ENCODE results near the gene CNTN5.
"Not testable (repeated sequence)": the region's sequence is repeated elsewhere in the genome, so short reads cannot be mapped to it uniquely, and the experiment has no call there.

CNTN5 gene

DNA sequence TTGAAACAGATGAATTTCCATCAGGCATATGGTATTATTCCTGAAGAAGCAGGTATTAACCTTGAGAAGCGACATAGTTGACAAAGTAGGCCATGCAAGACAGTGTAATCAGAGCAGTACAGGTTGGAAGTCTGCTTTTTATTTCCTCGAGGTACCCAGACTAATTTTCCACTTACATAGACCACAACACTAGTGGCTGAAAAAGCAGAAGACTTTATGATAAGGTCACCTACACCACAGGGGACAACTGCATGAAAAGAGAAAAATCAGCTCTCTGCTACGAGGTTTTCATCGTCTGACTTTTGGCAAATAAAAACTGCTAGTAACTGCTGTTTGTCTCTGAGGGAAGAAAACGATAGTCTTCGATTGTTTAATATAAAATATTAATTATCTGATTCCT lies 77.5 kb downstream of the CNTN5 start:
- Histone ChIP-seq H3K4me2 (ENCODE audit: low read length) (no peak overlapping the region), H3K79me2 (ENCODE audit: control insufficient read depth, insufficient read depth, low read length, poor library complexity) (no peaks in the 10 kb centered on the region), H3K27ac (ENCODE audit: low read depth, low read length) (no peak overlapping the region), H2AFZ (ENCODE audit: insufficient read depth, low read length, poor library complexity) (no peak overlapping the region), H3K9ac (ENCODE audit: low read length) (no peak overlapping the region), H3K4me3 (ENCODE audit: low read depth, low read length) (no peak overlapping the region), H3K14ac (ENCODE audit: low read length) (no peak overlapping the region), H2AK5ac (ENCODE audit: low read length) (no peak overlapping the region), H3K79me1 (ENCODE audit: low read length) (no peaks in the 10 kb centered on the region), H3K23ac (ENCODE audit: low read length) (no peak overlapping the region), H3K4me1 (ENCODE audit: control insufficient read depth in 1 of 2, insufficient read depth in 2 of 2, low read length in 2 of 2) (no peaks in the 10 kb centered on the region), H3K9me3 (ENCODE audit: insufficient read depth, low read depth, low read length) (peaks cover 2% of the 10 kb centered on the region), H2BK120ac (ENCODE audit: insufficient read depth, low read length, poor library complexity) (no peak overlapping the region), H2BK12ac (ENCODE audit: low read length) (no peak overlapping the region), H4K8ac (ENCODE audit: low read depth, low read length) (no peak overlapping the region), H3K36me3 (ENCODE audit: control insufficient read depth in 1 of 2, insufficient read depth in 2 of 2, low read length in 2 of 2) (no peaks in the 10 kb centered on the region), H2BK5ac (ENCODE audit: low read depth, low read length, poor library complexity) (no peak overlapping the region), H3K4ac (ENCODE audit: low read depth, low read length) (no peak overlapping the region), H3K18ac (ENCODE audit: low read length) (no peak overlapping the region), H3K27me3 (ENCODE audit: insufficient read depth, low read length) (no peaks in the 10 kb centered on the region), H4K12ac (ENCODE audit: low read depth, low read length) (no peak overlapping the region), H4K91ac (ENCODE audit: low read depth, low read length) (no peak overlapping the region)
- no CpG with 5 or more reads among the region's 6 CpGs for WGBS (ENCODE audit: extremely low coverage, insufficient coverage, insufficient read length)
- DNase-seq = no peak

GRCh38 chr11:99098751-99099150 lies 78.0 kb downstream of the CNTN5 start:
- Histone ChIP-seq H4K8ac (ENCODE audit: low read depth, low read length) (no peak overlapping the region), H3K23ac (ENCODE audit: low read length) (no peak overlapping the region), H3K18ac (ENCODE audit: low read length) (no peak overlapping the region), H3K9me3 (ENCODE audit: insufficient read depth, low read depth, low read length) (peaks cover 2% of the 10 kb centered on the region), H3K79me1 (ENCODE audit: low read length) (no peaks in the 10 kb centered on the region), H2BK12ac (ENCODE audit: low read length) (no peak overlapping the region), H2AK5ac (ENCODE audit: low read length) (no peak overlapping the region), H2AFZ (ENCODE audit: insufficient read depth, low read length, poor library complexity) (no peak overlapping the region), H4K91ac (ENCODE audit: low read depth, low read length) (no peak overlapping the region), H3K4me3 (ENCODE audit: low read depth, low read length) (no peak overlapping the region), H2BK120ac (ENCODE audit: insufficient read depth, low read length, poor library complexity) (no peak overlapping the region), H2BK5ac (ENCODE audit: low read depth, low read length, poor library complexity) (no peak overlapping the region), H3K79me2 (ENCODE audit: control insufficient read depth, insufficient read depth, low read length, poor library complexity) (no peaks in the 10 kb centered on the region), H4K12ac (ENCODE audit: low read depth, low read length) (no peak overlapping the region), H3K4ac (ENCODE audit: low read depth, low read length) (no peak overlapping the region), H3K14ac (ENCODE audit: low read length) (no peak overlapping the region), H3K27ac (ENCODE audit: low read depth, low read length) (no peak overlapping the region), H3K36me3 (ENCODE audit: control insufficient read depth in 1 of 2, insufficient read depth in 2 of 2, low read length in 2 of 2) (no peaks in the 10 kb centered on the region), H3K27me3 (ENCODE audit: insufficient read depth, low read length) (no peaks in the 10 kb centered on the region), H3K9ac (ENCODE audit: low read length) (no peak overlapping the region), H3K4me2 (ENCODE audit: low read length) (no peak overlapping the region), H3K4me1 (ENCODE audit: control insufficient read depth in 1 of 2, insufficient read depth in 2 of 2, low read length in 2 of 2) (no peaks in the 10 kb centered on the region)
- WGBS (ENCODE audit: extremely low coverage, insufficient coverage, insufficient read length) = no CpG with 5 or more reads among the region's 1 CpG
- no peak for DNase-seq

DNA sequence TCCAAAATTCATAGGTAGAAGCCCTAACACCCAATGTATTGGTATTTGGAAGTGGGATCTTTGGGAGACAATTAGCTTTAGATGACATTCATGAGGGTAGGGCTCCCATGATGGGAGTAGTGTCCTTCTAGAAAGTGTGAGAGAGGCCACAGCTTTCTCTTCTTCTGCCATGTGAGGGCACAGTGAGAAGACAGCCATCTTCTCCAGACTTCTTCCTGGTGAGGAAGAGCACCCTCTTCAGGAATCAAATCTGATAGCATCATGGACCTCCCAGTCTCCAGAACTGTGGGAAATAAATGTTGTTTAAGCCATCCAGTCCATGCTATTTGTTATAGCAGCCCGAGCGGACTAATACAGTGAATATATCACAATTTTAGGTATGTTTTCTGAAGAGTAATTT lies 96.9 kb downstream of the CNTN5 start:
- H3K79me2 ChIP-seq (ENCODE audit: control insufficient read depth, insufficient read depth, low read length, poor library complexity) = no peaks in the 10 kb centered on the region
- DNase-seq = no peak
- no peak overlapping the region for H3K4me2 ChIP-seq (ENCODE audit: low read length)
- H3K9ac ChIP-seq (ENCODE audit: low read length) = no peak overlapping the region
- no peak overlapping the region for H3K18ac ChIP-seq (ENCODE audit: low read length)
- no peaks in the 10 kb centered on the region for H3K27me3 ChIP-seq (ENCODE audit: insufficient read depth, low read length)
- H3K36me3 ChIP-seq (ENCODE audit: control insufficient read depth in 1 of 2, insufficient read depth in 2 of 2, low read length in 2 of 2) = no peaks in the 10 kb centered on the region
- H3K79me1 ChIP-seq (ENCODE audit: low read length) = no peaks in the 10 kb centered on the region
- no peak overlapping the region for H2AK5ac ChIP-seq (ENCODE audit: low read length)
- no CpG with 5 or more reads among the region's 2 CpGs for WGBS (ENCODE audit: extremely low coverage, insufficient coverage, insufficient read length)
- no peak overlapping the region for H4K91ac ChIP-seq (ENCODE audit: low read depth, low read length)
- no peak overlapping the region for H3K27ac ChIP-seq (ENCODE audit: low read depth, low read length)
- H2BK12ac ChIP-seq (ENCODE audit: low read length) = no peak overlapping the region
- H3K4ac ChIP-seq (ENCODE audit: low read depth, low read length) = no peak overlapping the region
- no peaks in the 10 kb centered on the region for H3K9me3 ChIP-seq (ENCODE audit: insufficient read depth, low read depth, low read length)
- no peaks in the 10 kb centered on the region for H3K4me1 ChIP-seq (ENCODE audit: control insufficient read depth in 1 of 2, insufficient read depth in 2 of 2, low read length in 2 of 2)
- H4K8ac ChIP-seq (ENCODE audit: low read depth, low read length) = no peak overlapping the region
- no peak overlapping the region for H3K4me3 ChIP-seq (ENCODE audit: low read depth, low read length)
- no peak overlapping the region for H4K12ac ChIP-seq (ENCODE audit: low read depth, low read length)
- no peak overlapping the region for H2BK5ac ChIP-seq (ENCODE audit: low read depth, low read length, poor library complexity)
- no peak overlapping the region for H3K14ac ChIP-seq (ENCODE audit: low read length)
- H2AFZ ChIP-seq (ENCODE audit: insufficient read depth, low read length, poor library complexity) = no peak overlapping the region
- H2BK120ac ChIP-seq (ENCODE audit: insufficient read depth, low read length, poor library complexity) = no peak overlapping the region
- H3K23ac ChIP-seq (ENCODE audit: low read length) = no peak overlapping the region

DNA sequence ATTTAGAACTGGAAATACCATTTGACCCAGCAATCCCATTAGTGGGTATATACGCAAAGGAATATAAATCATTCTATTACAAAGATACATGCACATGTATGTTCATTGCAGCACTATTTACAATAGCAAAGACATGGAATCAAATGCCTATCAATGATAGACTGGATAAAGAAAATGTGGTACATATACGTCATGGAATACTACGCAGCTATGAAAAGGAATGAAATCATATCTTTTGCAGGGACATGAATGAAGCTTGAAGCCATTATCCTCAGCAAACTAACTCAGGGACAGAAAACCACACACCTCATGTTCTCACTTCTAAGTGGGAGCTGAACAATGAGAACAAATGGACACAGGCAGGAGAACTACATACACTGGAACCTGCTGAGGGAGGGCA lies 113.1 kb downstream of the CNTN5 start:
- DNase-seq = not testable (repeated sequence)
- WGBS (ENCODE audit: extremely low coverage, insufficient coverage, insufficient read length) = no CpG with 5 or more reads among the region's 3 CpGs

More for the DNA sequence above, 113.1 kb downstream of the CNTN5 start:
- not testable (repeated sequence) for H3K18ac ChIP-seq (ENCODE audit: low read length); H4K8ac ChIP-seq (ENCODE audit: low read depth, low read length); H3K23ac ChIP-seq (ENCODE audit: low read length); H3K4me2 ChIP-seq (ENCODE audit: low read length); H3K4me1 ChIP-seq (ENCODE audit: control insufficient read depth in 1 of 2, insufficient read depth in 2 of 2, low read length in 2 of 2); H2AFZ ChIP-seq (ENCODE audit: insufficient read depth, low read length, poor library complexity); H4K91ac ChIP-seq (ENCODE audit: low read depth, low read length); H2AK5ac ChIP-seq (ENCODE audit: low read length); H2BK12ac ChIP-seq (ENCODE audit: low read length); H3K79me1 ChIP-seq (ENCODE audit: low read length); H3K14ac ChIP-seq (ENCODE audit: low read length); H2BK5ac ChIP-seq (ENCODE audit: low read depth, low read length, poor library complexity); H3K9ac ChIP-seq (ENCODE audit: low read length); H3K4me3 ChIP-seq (ENCODE audit: low read depth, low read length); H3K9me3 ChIP-seq (ENCODE audit: insufficient read depth, low read depth, low read length); H2BK120ac ChIP-seq (ENCODE audit: insufficient read depth, low read length, poor library complexity); H3K79me2 ChIP-seq (ENCODE audit: control insufficient read depth, insufficient read depth, low read length, poor library complexity); H3K27ac ChIP-seq (ENCODE audit: low read depth, low read length); H4K12ac ChIP-seq (ENCODE audit: low read depth, low read length); H3K27me3 ChIP-seq (ENCODE audit: insufficient read depth, low read length); H3K4ac ChIP-seq (ENCODE audit: low read depth, low read length); H3K36me3 ChIP-seq (ENCODE audit: control insufficient read depth in 1 of 2, insufficient read depth in 2 of 2, low read length in 2 of 2)
